NT2/D1 (cell line): ENCODE results near the gene NTRK2.

ENCODE experiments used
- SUZ12 ChIP-seq: IDR thresholded peaks from 2 replicates; pipeline ENCODE4 v1.6.1; 2011; ENCODE audit not compliant: insufficient read length, insufficient read depth; ENCODE audit errors: extremely low read depth
- YY1 ChIP-seq: IDR thresholded peaks from 2 replicates; pipeline ENCODE4 v1.6.1; 2011; ENCODE audit not compliant: insufficient read length, insufficient read depth

DNA sequence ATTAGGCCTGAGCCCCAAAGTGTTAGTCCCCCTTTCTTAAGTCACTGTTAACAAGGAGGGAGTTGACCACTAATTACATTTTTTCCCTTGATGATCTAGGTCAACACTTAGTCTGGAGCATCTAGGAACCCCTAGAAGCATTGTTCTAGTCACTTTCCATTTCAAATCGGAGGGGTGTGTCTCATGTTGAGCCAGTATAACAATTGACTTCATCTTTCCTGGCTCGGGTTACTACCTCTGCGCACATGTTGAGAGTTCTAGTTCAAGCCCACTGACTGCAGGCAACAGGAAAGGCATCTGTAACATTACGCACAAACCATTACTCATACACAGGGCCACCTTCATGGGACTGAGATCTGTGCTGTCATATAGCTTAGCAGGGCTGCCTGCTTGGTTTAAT is 164.9 kb downstream of the NTRK2 start:
- no peak for TF ChIP-seq YY1
- TF ChIP-seq SUZ12: no peak
